ENCODE results near the gene ZNF491. TPM values are rescaled to one million over a fixed set of nuclear protein-coding genes. Genes with fewer than 3 reads are reported as not detected.

Gene ZNF491
- total and polyA plus RNA-seq, 9 of the 15 experiments (the other 6 are each of a cell fraction or from before 2014, with no cell fraction given) = 0.19 to 0.95 (median 0.39) TPM; not detected in 1

GRCh38 chr19:11766597-11767591 is 31.4 kb upstream of the ZNF491 start, which contains the start of gene ZNF441 (continued):
- TF ChIP-seq, protein P1, sequence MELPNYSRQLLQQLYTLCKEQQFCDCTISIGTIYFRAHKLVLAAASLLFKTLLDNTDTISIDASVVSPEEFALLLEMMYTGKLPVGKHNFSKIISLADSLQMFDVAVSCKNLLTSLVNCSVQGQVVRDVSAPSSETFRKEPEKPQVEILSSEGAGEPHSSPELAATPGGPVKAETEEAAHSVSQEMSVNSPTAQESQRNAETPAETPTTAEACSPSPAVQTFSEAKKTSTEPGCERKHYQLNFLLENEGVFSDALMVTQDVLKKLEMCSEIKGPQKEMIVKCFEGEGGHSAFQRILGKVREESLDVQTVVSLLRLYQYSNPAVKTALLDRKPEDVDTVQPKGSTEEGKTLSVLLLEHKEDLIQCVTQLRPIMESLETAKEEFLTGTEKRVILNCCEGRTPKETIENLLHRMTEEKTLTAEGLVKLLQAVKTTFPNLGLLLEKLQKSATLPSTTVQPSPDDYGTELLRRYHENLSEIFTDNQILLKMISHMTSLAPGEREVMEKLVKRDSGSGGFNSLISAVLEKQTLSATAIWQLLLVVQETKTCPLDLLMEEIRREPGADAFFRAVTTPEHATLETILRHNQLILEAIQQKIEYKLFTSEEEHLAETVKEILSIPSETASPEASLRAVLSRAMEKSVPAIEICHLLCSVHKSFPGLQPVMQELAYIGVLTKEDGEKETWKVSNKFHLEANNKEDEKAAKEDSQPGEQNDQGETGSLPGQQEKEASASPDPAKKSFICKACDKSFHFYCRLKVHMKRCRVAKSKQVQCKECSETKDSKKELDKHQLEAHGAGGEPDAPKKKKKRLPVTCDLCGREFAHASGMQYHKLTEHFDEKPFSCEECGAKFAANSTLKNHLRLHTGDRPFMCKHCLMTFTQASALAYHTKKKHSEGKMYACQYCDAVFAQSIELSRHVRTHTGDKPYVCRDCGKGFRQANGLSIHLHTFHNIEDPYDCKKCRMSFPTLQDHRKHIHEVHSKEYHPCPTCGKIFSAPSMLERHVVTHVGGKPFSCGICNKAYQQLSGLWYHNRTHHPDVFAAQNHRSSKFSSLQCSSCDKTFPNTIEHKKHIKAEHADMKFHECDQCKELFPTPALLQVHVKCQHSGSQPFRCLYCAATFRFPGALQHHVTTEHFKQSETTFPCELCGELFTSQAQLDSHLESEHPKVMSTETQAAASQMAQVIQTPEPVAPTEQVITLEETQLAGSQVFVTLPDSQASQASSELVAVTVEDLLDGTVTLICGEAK (IDR thresholded peaks at IDR 0.05) = peak; percentile 76
- TF ChIP-seq, protein P1 (CRISPR knock-in tag; IDR thresholded peaks at IDR 0.05) = no peak
- TF ChIP-seq MAZ (CRISPR knock-in tag; conservative IDR thresholded peaks at IDR 0.05 in 1 of 2, IDR thresholded peaks at IDR 0.05 in 1 of 2) (peak; percentile 50 to 79; a peak in 3 of 4 replicates), NONO (IDR thresholded peaks at IDR 0.05; ENCODE audit: low read depth in 2 of 2, low read length in 1 of 2) (peak; percentile 25 to 42; a peak in 2 of 4 replicates), PML (IDR thresholded peaks at IDR 0.05; ENCODE audit: low read length) (peak; percentile 81; the same call in 1 of the 2 replicates), BRD4 (IDR thresholded peaks at IDR 0.05) (0 out of 2 replicates have a peak, but pooled peaks have one; percentile 53), ERF (CRISPR knock-in tag; IDR thresholded peaks at IDR 0.05) (peak; percentile 91), ETS2 (tag; IDR thresholded peaks at IDR 0.05; ENCODE audit: borderline replicate concordance, poor library complexity, severe bottlenecking) (no peak), CBX5 (IDR thresholded peaks at IDR 0.05; ENCODE audit: borderline replicate concordance, low read depth) (0 out of 2 replicates have a peak, but pooled peaks have one; percentile 7), POLR2B (IDR thresholded peaks at IDR 0.05; ENCODE audit: low read depth, partially characterized antibody) (peak; percentile 70), NFYB (IDR thresholded peaks at IDR 0.05; ENCODE audit: extremely low read depth, insufficient read length) (peak; percentile 98), ESRRB (CRISPR knock-in tag; IDR thresholded peaks at IDR 0.05; ENCODE audit: borderline replicate concordance) (no peak), HES1 (IDR thresholded peaks at IDR 0.05; ENCODE audit: low read depth) (0 out of 2 replicates have a peak, but pooled peaks have one; percentile 41), STAG1 (CRISPR knock-in tag; IDR thresholded peaks at IDR 0.05; ENCODE audit: borderline replicate concordance) (no peak), ZBTB1 (CRISPR knock-in tag; IDR thresholded peaks at IDR 0.05; ENCODE audit: borderline replicate concordance, low read depth) (peak; percentile 77; the same call in 1 of the 2 replicates)

Data from K562 (cell line).